Upper lobe of left lung (tissue), 4 donors: Measurements from ENCODE around the gene CLMN.

Experiments
- CTCF ChIP-seq, 6 experiments: fragments of 450-650 bp in 4 of 6; fragments of 200-600 bp in 2 of 6; sonication (generic) in 2 of 6; IDR thresholded peaks; one replicate each; pipeline ENCODE4 v1.5.1; 2016 to 2019; ENCODE audit warnings: antibody characterized with exemption in 6 of 6
- EP300 ChIP-seq, 4 donors: sonication (generic); formaldehyde crosslinking; IDR thresholded peaks; one replicate each; pipeline ENCODE4 v1.5.1; 2017; ENCODE audit warnings: antibody characterized with exemption in 4 of 4, control low read depth in 2 of 4
- POLR2A ChIP-seq, 4 donors: fragments of 450-650 bp; IDR thresholded peaks; one replicate each; pipeline ENCODE4 v1.5.1; 2016 to 2017; ENCODE audit warnings: antibody characterized with exemption in 4 of 4, mild to moderate bottlenecking in 2 of 4
- POLR2AphosphoS5 ChIP-seq, 2 donors: sonication (generic); formaldehyde crosslinking; IDR thresholded peaks; one replicate each; pipeline ENCODE4 v1.5.1; 2017; ENCODE audit warnings: antibody characterized with exemption in 2 of 2

- TF ChIP-seq CTCF (IDR thresholded peaks at IDR 0.05) (no peak), EP300 (IDR thresholded peaks at IDR 0.05) (no peak), POLR2A (IDR thresholded peaks at IDR 0.05) (no peak), POLR2AphosphoS5 (IDR thresholded peaks at IDR 0.05) (no peak)
Measured at GRCh38 chr14:95345032-95345431, 25.3 kb upstream of the CLMN start.
